ENCODE measurements around the gene ARSK.
A peak's percentile ranks its signal among the peaks of the same experiment; 100 is the strongest.

ARSK gene, protein sequence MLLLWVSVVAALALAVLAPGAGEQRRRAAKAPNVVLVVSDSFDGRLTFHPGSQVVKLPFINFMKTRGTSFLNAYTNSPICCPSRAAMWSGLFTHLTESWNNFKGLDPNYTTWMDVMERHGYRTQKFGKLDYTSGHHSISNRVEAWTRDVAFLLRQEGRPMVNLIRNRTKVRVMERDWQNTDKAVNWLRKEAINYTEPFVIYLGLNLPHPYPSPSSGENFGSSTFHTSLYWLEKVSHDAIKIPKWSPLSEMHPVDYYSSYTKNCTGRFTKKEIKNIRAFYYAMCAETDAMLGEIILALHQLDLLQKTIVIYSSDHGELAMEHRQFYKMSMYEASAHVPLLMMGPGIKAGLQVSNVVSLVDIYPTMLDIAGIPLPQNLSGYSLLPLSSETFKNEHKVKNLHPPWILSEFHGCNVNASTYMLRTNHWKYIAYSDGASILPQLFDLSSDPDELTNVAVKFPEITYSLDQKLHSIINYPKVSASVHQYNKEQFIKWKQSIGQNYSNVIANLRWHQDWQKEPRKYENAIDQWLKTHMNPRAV

DNA sequence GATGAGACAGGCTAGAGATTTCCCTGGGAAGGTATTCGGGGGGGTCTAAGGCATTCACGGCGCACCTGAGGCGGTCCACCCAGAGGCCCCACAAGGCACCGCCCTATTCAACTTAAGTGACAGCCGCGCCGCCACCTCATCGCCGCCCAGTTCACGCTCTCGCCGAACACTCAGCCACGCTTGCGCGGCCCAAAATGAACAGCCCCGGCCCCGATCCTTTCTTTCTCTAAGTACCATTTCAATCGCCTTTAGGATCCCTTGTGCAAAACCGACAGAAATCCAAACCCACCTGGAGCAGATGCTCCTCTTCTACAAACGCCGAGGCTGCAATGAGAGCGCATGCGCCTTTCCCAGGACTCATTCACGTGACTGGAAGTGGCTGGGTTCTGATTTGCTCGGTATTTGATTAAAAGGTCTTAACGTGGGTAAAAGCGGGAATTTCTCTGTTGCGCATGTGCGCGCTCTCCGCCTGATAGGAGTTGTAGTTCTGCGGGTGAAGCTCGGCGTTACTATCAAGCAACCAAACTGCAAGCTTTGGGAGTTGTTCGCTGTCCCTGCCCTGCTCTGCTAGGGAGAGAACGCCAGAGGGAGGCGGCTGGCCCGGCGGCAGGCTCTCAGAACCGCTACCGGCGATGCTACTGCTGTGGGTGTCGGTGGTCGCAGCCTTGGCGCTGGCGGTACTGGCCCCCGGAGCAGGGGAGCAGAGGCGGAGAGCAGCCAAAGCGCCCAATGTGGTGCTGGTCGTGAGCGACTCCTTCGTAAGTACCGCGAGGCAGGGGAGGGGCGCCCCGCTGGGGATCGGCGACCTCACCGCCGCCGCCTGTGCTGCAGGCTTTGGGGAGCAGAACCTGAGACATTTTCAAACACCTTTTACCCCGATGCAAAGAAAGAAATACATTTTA lies at the start of gene ARSK, which contains the start of gene SKIC3:
ARSK (plus strand) TSS at position 455 of the 902 bp plus-strand sequence; CDS start at position 633, 178 bp downstream.
SKIC3 (minus strand) TSS at position 331 of the 902 bp plus-strand sequence. CDS start 7,827 bp downstream, outside the sequence.
- peak; percentile 89 for DNase-seq (ENCODE audit: extremely low spot score)
- ChIA-PET POLR2A (interaction anchor here (0.7 to 1.2 kb wide), 9 partner anchors 9 to 292 kb away, joined by 3 to 13 read pairs (median 4); partner anchors contain the start of genes MCTP1 and RFESD), CTCF (no interaction called here)

DNA sequence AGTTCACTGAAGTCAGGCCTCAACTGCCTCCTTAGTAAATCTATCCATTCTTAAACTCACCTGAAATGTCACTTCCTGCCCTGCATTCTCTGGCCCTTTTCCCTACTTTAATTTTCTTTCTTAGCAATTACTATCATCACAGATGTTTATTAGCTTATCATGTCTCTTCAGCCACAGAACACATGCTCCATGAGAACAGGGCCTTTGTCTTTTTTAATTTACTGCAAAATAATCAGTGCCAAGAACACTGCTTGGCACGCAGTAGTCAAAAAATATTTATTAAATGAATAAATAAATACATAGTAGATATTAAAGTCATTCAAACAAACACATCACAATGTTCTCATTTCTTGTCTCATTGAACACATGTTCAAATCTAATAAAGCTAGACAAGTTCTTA lies 46.4 kb upstream of the ARSK start:
- CTCF ChIA-PET: no interaction called here

More for the DNA sequence above, at the start of gene ARSK, which contains the start of gene SKIC3:
- TF ChIP-seq, protein P1, sequence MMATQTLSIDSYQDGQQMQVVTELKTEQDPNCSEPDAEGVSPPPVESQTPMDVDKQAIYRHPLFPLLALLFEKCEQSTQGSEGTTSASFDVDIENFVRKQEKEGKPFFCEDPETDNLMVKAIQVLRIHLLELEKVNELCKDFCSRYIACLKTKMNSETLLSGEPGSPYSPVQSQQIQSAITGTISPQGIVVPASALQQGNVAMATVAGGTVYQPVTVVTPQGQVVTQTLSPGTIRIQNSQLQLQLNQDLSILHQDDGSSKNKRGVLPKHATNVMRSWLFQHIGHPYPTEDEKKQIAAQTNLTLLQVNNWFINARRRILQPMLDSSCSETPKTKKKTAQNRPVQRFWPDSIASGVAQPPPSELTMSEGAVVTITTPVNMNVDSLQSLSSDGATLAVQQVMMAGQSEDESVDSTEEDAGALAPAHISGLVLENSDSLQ (IDR thresholded peaks at IDR 0.05): peak; percentile 94
- TF ChIP-seq L3MBTL2 (conservative IDR thresholded peaks at IDR 0.05): peak; percentile 99
- no peak for TF ChIP-seq HDGF (IDR thresholded peaks at IDR 0.05; ENCODE audit: borderline replicate concordance)

DNA sequence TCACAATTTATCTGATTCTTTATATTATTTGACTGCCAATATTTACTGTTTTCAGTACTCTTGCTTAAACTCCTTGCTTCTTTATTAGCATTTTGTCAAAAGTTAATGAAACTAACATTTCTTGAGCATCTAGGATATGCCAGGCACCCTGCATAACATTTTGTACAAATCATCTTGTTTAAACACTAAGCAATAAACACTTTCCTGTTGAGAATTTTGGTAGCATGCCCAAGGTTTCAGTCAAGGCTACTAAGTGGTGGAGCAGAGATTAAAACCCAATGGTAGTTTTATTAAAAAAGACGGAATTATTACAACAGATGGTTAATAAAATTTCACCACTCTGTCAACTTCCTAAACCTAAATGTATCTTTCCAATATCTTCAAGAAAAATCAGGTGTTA lies 43.3 kb upstream of the ARSK start:
- TF ChIP-seq FOXA1 (IDR thresholded peaks at IDR 0.05): no peak

More for the DNA sequence above, 46.4 kb upstream of the ARSK start:
- TF ChIP-seq FOXK2 (IDR thresholded peaks at IDR 0.05) (no peak), TARDBP (IDR thresholded peaks at IDR 0.05) (no peak), FOXM1 (IDR thresholded peaks at IDR 0.05; ENCODE audit: borderline replicate concordance) (no peak), ARNT (IDR thresholded peaks at IDR 0.05) (no peak), HDGF (IDR thresholded peaks at IDR 0.05; ENCODE audit: borderline replicate concordance) (no peak), L3MBTL2 (conservative IDR thresholded peaks at IDR 0.05) (no peak)
- POLR2A ChIA-PET: no interaction called here
- DNase-seq (ENCODE audit: extremely low spot score): no peak

DNA sequence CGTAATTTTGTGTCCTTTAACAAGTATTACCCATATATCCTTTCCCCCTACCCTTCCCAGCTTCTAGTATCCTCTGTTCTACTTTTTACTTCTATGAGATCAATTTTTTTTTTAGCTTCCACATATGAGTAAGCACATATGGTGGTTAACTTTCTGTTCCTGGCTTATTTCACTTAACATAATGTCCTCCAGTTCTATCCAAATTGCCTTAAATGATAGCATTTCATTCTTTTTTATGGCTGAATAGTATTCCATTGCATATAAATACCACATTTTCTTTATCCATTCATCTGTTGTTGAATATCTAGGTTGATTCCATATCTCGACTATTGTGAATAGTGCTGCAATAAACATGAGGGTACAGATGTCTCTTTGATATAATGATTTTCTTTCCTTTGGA lies 36.5 kb upstream of the ARSK start:
- CTCF ChIA-PET: interaction anchor here (0.9 kb wide), 1 partner anchor 12 kb away, joined by 3 read pairs; no protein-coding TSS in a partner anchor
- TF ChIP-seq L3MBTL2 (conservative IDR thresholded peaks at IDR 0.05): no peak
- no peak for TF ChIP-seq NFRKB (IDR thresholded peaks at IDR 0.05)
- no peak for TF ChIP-seq FOXA1 (IDR thresholded peaks at IDR 0.05)
- TF ChIP-seq ELF4 (IDR thresholded peaks at IDR 0.05): no peak
- no peak for TF ChIP-seq CTBP1 (IDR thresholded peaks at IDR 0.05; ENCODE audit: borderline replicate concordance)
- TF ChIP-seq SUZ12 (IDR thresholded peaks at IDR 0.05): no peak
- TF ChIP-seq HDGF (IDR thresholded peaks at IDR 0.05; ENCODE audit: borderline replicate concordance): no peak
- TF ChIP-seq, protein P1 (IDR thresholded peaks at IDR 0.05): no peak
- no peak for TF ChIP-seq TARDBP (IDR thresholded peaks at IDR 0.05)
- no peak for TF ChIP-seq ARNT (IDR thresholded peaks at IDR 0.05)
- TF ChIP-seq LEF1 (IDR thresholded peaks at IDR 0.05; ENCODE audit: borderline replicate concordance): no peak
- TF ChIP-seq SP1 (IDR thresholded peaks at IDR 0.05): no peak
- no peak for TF ChIP-seq FOXK2 (IDR thresholded peaks at IDR 0.05)
- TF ChIP-seq FOXM1 (IDR thresholded peaks at IDR 0.05; ENCODE audit: borderline replicate concordance): no peak
- TF ChIP-seq ZNF384 (IDR thresholded peaks at IDR 0.05): no peak
- TF ChIP-seq BHLHE40 (IDR thresholded peaks at IDR 0.05; ENCODE audit: borderline replicate concordance): no peak
- no peak for DNase-seq (ENCODE audit: extremely low spot score)
- POLR2A ChIA-PET: no interaction called here

More for the DNA sequence above, 43.3 kb upstream of the ARSK start:
- POLR2A ChIA-PET: no interaction called here
- DNase-seq (ENCODE audit: extremely low spot score): no peak
- CTCF ChIA-PET: no interaction called here

DNA sequence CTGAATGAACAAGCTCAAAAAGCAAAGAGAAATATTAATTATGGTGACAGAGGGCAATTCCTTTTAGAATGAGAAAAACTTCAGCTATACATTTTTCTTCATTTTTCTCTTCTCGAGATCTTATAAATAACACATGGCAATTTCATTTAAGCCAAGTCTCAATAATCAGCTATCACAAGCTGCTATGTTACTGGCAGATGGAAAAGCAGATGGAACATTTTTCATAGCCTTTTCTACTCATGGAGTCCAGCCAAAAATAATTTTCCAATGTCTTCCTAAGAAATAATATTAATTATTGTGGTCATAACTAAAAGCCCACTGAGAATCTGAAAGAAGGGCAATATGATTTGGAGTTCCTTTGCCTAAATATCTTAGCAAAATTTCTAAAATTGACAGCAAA lies 35.8 kb upstream of the ARSK start:
- DNase-seq (ENCODE audit: extremely low spot score): no peak
- ChIA-PET CTCF (no interaction called here), POLR2A (interaction anchor here (0.5 kb wide), 1 partner anchor 128 kb away, joined by 3 read pairs; the partner anchor contains the start of gene RFESD)
- no peak for TF ChIP-seq ZNF384 (IDR thresholded peaks at IDR 0.05)
- TF ChIP-seq LEF1 (IDR thresholded peaks at IDR 0.05; ENCODE audit: borderline replicate concordance): no peak
- TF ChIP-seq HDGF (IDR thresholded peaks at IDR 0.05; ENCODE audit: borderline replicate concordance): no peak
- no peak for TF ChIP-seq ELF4 (IDR thresholded peaks at IDR 0.05)
- TF ChIP-seq SUZ12 (IDR thresholded peaks at IDR 0.05): no peak
- TF ChIP-seq L3MBTL2 (conservative IDR thresholded peaks at IDR 0.05): no peak
- TF ChIP-seq, protein P1 (IDR thresholded peaks at IDR 0.05): no peak
- no peak for TF ChIP-seq ARNT (IDR thresholded peaks at IDR 0.05)
- no peak for TF ChIP-seq FOXA1 (IDR thresholded peaks at IDR 0.05)
- no peak for TF ChIP-seq CTBP1 (IDR thresholded peaks at IDR 0.05; ENCODE audit: borderline replicate concordance)
- TF ChIP-seq BHLHE40 (IDR thresholded peaks at IDR 0.05; ENCODE audit: borderline replicate concordance): no peak
- TF ChIP-seq TARDBP (IDR thresholded peaks at IDR 0.05): no peak
- no peak for TF ChIP-seq SP1 (IDR thresholded peaks at IDR 0.05)
- no peak for TF ChIP-seq FOXM1 (IDR thresholded peaks at IDR 0.05; ENCODE audit: borderline replicate concordance)
- TF ChIP-seq NFRKB (IDR thresholded peaks at IDR 0.05): no peak
- TF ChIP-seq FOXK2 (IDR thresholded peaks at IDR 0.05): no peak

All from HEK293T (cell line).